ELR (cell line): Measurements from ENCODE around the gene SGK1.
"Not testable (repeated sequence)": the region's sequence is repeated elsewhere in the genome, so short reads cannot be mapped to it uniquely, and the experiment has no call there.

Experiments
- DNase-seq: peaks from one replicate; pipeline ENCODE4 v3.0.0-alpha.2; 2015; ENCODE audit warnings: low read depth

SGK1 gene

DNA sequence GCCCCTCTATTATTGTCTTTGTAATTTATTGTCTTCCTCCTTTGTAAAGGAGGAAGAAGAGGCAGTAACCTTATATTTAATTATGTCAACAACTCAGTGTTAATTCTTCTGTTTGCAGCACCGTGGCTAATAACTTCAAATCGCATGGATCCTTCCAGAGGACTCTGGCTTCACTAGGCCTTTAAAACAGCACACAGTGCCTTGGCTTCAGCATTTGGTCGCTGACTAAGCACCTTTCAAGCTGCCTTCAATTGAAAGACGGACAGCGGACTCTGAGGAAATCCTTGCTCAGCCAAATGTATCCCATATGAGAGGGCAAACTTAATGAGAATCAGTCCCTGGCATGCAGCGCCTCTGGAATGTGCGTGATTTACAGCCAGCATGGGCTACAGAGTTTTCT is 64.2 kb downstream of the SGK1 start:
- DNase-seq = no peak

DNA sequence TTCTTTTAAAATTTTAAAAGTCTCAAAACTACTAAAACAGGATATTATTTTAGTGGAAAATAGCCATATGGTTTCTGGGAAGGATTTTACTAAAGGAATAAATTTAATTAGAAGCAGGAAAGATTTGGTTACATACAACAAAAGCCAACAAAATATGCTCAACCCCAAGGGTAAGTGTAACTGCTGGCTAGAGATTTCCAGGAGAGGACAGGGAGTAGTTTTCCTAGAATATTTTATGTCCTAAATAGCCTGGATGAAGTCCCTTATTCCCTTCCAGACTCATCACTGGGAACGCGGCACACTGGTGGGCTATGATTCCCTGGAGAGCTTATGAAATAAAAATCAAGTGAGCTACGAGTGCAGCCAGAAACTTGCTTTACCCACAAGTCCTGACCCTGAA is 66.6 kb downstream of the SGK1 start:
- DNase-seq = no peak

DNA sequence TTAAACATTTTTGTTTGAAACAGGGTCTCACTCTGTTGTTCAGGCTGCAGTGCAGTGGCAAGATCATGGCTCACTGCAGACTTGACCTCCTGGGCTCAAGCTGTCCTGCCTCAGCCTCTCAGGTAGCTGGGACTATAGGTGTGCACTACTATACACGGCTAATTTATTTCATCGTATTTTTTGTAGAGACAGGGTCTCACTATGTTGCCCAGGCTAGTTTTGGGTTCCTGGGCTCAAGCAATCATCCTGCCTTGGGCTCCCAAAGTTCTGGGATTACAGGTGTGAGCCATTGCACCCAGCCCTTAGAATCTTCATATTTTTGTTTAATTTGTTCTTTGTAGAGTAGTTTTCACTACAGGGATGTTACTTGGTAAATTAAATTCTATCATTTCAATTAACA is 67.1 kb downstream of the SGK1 start:
- no peak for DNase-seq

DNA sequence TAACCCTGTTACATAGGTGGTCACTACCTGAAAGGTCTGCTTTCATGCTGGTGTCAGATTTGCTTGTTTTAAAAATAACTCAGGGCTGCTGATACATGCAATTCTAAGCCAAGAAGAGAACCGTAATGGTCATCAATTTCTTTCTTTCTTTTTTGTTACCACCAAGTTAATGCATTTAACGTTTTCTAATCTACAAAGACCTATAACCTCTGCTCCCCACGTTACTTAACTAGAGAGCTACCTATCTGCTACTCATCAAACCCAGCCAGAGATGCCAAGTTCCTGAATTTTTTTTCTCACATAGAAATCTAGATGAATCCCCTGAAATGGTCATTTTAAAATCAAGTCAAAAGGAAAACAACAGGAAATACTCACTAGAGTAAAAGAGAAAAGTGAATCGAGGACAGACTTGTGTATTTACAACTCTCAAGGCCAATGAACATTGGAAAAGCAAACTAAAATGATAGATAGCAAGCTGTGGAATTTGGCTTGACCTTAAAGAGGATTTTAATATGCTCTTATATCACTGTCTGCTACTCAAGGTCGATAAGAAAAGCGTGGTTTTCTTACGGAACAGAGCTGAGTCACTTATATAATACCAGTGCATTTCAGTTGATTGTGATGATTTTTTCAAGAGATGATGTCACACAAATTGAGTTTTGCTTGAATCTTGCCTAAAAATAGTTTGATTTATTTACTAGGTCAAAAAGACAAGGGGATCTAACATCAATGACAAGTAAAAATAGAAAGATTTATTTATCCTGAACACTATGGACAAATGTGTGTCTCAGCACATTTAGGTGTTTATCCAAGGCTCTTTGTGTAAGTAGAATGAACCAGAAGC is 67.9 kb downstream of the SGK1 start:
- peak; percentile 29 for DNase-seq

DNA sequence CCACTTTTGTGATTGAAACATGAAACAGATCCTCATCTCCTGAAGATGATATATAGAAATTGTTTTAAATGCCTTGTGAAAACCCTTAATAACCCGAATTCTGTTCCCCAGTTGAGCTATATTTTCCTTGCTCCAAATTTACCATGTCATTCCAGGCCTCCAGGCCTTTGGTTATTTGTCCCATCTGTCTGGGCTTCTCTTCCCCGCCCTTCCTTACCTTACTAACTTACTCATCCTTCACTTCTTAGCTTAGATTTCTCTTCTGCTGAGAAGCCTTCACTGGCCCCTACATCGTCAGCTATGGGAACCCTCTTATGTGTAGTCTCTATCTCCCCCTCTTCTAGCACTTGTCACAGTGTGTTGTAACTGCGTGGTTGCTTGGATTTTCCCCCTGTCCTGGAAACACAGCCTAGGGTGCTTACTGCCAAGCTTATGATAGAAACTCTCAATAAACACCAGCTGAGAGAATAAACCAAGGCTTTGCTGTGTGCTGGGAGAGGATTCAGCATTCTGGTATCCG is 68.6 kb downstream of the SGK1 start:
- no peak for DNase-seq

DNA sequence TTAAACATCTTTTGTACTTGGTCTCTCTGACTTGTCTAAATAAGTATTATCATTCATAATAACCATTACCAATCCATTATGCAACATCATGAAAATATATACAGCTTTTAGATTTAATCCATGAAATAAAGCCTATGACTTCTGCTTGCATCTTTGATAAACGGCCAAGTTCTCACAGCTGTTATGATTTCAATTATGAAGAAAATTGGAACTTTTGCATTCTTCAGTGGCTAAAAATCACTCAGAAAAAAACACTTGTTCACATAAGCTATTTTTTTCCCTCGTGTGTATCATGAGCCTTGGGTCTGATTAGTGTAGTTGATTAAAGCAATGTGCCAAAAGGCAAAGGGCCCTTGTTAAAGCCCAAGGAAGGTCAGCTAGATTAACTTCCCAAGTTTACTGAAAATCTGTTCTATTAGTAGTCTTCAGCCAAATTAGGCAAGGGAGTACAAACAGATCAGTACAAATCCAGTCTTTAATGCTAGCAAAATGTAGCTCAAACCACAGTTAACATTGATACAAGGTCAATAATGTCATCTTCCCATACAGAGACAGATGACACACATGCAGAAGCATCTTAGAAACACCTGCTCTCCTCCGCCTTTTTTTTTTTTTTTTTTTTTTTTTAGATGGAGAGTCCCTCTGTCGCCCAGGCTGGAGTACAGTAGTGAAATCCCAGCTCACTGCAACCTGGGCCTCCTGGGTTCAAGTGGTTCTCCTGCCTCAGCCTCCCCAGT is 69.9 kb downstream of the SGK1 start:
- DNase-seq = no peak

GRCh38 chr6:134247231-134247833 is 70.6 kb downstream of the SGK1 start:
- no peak for DNase-seq

GRCh38 chr6:134245706-134246105 is 72.2 kb downstream of the SGK1 start:
- DNase-seq = no peak

GRCh38 chr6:134245041-134245440 is 72.9 kb downstream of the SGK1 start:
- DNase-seq = no peak

DNA sequence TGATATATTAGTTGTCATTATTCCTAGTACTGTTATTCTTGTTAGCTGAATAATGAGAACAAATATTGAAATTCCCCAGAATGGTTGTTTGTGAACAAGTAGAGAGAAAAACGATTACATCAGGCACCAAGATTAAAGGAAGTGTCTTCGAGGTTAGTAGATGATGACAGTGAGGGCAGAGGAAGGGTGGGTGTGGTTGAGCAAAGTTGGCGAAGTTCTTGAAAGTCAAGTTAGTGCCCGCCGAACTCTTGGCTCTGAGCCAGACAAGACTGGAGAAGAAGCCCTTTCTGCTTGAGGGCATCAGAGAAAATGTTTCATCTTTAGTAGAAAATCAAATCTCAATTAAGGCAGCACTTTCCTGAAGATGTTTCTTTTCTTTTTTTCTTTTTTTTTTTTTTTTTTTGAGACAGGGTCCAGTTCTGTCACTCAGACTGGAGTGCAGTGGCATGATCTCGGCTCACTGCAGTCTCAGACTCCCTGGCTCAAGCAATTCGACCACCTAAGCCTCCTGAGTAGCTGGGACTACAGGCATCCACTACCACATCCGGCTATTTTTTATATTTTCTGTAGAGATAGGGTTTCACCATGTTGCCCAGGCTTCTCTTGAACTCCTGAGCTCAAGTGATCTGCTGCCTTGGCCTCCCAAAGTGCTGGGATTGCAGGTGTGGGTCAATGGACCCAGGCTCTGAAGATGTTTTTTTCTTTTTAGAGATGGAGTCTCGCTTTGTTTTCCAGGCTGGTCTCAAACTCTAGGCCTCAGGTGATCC is 77.1 kb downstream of the SGK1 start:
- no peak for DNase-seq

DNA sequence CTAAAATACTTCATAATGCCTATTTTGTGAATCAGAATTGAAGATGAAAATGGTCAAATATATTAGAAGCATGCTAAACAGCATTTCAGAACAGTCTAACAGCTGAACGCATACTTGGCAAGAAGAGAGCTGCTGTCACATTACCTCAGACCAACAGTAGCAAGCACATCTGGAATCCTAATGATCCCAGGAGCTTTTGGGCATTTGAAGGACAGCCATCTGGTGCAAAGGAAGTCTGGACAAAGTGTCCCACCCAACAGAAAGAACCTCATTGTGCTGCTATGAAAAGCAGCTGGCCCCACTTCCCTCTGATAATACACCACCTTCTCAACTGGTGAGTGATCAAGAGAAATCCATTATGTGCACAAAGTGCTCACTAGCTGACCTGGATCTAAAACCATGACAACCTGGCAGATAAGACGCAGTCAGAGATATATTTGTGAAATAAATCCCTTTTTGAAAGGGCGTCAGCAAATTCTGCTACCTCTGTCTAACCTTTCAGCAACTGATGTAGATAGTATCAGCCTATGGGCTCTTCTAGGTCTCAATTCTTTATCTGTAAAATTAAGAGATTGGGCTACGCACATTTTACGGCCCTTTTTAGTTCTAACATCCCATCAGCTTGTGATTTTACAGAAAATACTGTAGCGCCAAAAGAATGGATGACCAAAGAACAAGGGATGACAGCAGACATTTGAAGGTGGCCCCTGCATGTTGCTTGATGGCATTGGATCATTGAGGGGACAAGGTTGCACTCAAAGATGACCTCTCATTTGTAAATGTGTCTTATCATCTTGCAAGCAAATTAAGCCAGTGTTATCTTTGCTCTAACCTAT is 78.7 kb downstream of the SGK1 start:
- DNase-seq = no peak

- DNase-seq = no peak
These were observed 79.9 kb downstream of the SGK1 start for GRCh38 chr6:134238006-134238405.

- peak; percentile 84 for DNase-seq
These were observed 81.8 kb downstream of the SGK1 start for GRCh38 chr6:134235937-134236751.

GRCh38 chr6:134235334-134235733 is 82.6 kb downstream of the SGK1 start:
- not testable (repeated sequence) for DNase-seq

DNA sequence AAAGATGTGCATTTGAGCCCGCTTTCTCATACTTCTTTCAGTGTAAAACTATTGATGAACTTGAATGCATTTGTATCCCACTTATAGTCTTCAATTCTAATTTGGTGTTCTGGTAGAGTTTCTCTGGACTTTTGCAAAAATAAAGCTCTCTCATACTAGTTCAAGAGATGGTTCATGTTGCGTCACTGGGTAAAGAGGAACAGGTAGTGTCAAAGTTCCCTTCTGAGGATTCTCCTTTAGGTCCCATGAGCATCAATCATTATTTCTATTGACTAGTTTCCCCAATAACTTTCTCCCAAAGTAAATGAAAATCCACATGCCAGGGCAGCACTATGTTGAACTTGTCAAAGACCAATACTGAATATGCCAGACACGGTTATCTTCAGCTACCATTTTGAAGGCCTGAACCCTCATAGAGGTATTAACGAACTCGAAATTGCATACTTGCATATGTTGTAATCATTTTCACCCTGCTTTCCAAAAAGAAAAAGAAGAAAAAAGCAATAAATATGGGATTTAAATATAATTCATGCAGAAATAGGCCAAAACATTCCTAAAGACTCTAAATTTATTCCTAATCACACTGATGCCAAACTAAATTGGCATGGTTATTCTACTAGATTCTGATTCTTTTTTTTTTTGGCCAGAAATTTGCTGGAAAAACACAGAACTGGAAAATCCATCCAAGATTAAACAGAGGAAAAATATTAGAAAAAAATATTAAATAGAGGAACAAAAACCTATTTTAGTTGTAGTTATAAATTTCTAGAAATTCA is 84.5 kb downstream of the SGK1 start:
- DNase-seq = no peak

GRCh38 chr6:134230940-134231339 is 87.0 kb downstream of the SGK1 start:
- no peak for DNase-seq

GRCh38 chr6:134230087-134230700 is 87.7 kb downstream of the SGK1 start:
- no peak for DNase-seq

DNA sequence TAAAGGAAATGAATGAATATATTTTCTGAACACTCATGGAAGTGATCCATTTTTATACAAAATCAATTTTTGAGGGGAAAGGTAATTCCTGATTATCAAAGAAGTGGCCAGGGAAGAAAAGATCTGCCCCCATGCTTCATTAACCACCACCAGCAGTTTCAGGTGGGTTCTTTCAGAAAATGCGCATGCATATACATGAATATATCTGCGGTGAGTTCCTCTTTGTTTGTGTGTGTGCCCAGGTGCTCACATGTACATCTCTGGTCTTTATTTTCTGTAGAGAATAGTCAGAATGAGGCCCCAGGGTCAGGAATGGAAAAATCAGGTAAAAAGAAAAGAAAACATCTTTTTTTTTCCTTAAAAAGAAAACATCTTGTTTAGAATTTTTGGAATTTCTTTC is 88.4 kb downstream of the SGK1 start:
- DNase-seq = no peak

DNA sequence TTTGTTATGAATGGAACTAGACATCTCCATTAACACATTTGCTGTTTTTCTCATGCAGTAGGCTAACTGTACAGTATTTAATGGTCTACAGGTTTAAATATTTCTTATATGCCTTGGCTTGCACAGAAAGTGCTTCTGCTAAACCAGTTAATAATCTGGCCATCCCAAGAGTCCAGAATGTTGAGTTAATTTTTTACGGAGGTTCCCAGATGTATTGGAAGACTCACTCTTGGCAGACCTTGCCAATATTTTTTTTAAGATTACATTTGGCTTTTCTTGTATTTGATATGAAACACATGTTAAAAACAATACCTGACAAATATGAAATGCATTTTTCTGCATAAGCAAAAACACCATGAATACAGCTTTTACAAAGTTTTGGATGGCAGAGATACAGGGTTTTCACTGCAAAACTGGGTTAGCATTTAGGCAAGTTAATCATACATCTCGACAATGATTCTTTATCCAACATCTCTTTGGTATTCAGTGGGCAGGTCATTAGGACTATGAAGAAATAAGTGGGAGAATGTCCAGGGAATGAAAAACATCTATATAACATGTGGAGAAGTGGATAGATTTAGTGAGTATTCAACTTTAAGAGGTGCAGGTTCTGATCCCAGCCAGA is 94.0 kb downstream of the SGK1 start:
- DNase-seq = no peak
